Choroid plexus epithelial cell (primary cell): ENCODE measurements around the gene PIK3CD.

Experiments used
- DNase-seq: peaks from one replicate; pipeline ENCODE4 v3.0.0-alpha.2; 2010; ENCODE audit warnings: low read depth
- H3K4me3 ChIP-seq: 2 replicates; pipeline ENCODE4 v1.5.1; 2011; ENCODE audit warnings: low read depth, mild to moderate bottlenecking, control low read depth, low read length, moderate library complexity
- CTCF ChIP-seq: conservative IDR thresholded peaks from 2 replicates; pipeline ENCODE4 v1.5.1; 2011; ENCODE audit warnings: low read depth, mild to moderate bottlenecking, control low read depth, inconsistent platforms, low read length, moderate library complexity

PIK3CD gene

GRCh38 chr1:9763914-9764313 lies 112.4 kb downstream of the PIK3CD start:
- DNase-seq, result no peak
- no peak overlapping the region for H3K4me3 ChIP-seq
- no peak for TF ChIP-seq CTCF

GRCh38 chr1:9764550-9764949 lies 113.0 kb downstream of the PIK3CD start:
- no peak for TF ChIP-seq CTCF
- DNase-seq, result no peak
- H3K4me3 ChIP-seq, result no peak overlapping the region

- DNase-seq, result peak; percentile 99
- no peak overlapping the region for H3K4me3 ChIP-seq
- TF ChIP-seq CTCF, result no peak
Measured at GRCh38 chr1:9766759-9767442, 115.4 kb downstream of the PIK3CD start.

GRCh38 chr1:9767964-9768668 lies 116.6 kb downstream of the PIK3CD start:
- no peak for DNase-seq
- no peak for TF ChIP-seq CTCF
- no peak overlapping the region for H3K4me3 ChIP-seq

GRCh38 chr1:9768983-9769382 lies 117.5 kb downstream of the PIK3CD start:
- no peak for TF ChIP-seq CTCF
- DNase-seq, result no peak
- H3K4me3 ChIP-seq, result no peak overlapping the region

- TF ChIP-seq CTCF, result no peak
- DNase-seq, result no peak
Measured at GRCh38 chr1:9770298-9770697, 118.8 kb downstream of the PIK3CD start.

More at GRCh38 chr1:9770298-9770697, 118.8 kb downstream of the PIK3CD start:
- H3K4me3 ChIP-seq, result no peak overlapping the region
